ENCODE results near the gene RPTOR.

Gene RPTOR

DNA sequence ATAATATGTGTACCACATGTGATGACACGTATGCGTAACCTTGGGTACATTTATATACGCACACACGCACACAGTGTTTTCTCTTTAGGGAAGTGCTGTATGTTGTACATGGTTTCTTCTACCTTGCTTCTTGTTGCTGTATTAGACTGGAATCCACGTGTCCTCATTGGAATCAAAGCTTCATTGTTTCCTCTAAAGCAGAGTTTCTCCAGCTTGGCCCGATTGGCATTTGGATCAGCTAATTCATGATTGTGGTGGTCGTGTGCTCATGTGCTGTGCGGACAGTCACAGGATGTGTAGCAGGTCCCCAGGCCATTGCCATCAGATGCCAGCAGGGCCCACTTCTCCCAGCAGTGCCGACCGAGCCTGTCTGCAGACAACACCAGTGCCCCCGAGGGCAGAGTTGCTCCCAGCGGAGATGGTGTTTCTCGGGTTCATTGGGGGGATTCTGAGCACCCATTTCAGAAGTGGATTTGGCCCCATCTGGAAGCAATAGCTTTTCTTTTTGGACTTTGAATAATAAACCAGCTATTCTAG, 148.4 kb downstream of the RPTOR start (continued):
- no peak for TF ChIP-seq CSRNP3 (CRISPR knock-in tag; IDR thresholded peaks at IDR 0.05)

GRCh38 chr17:80693511-80693910, 148.9 kb downstream of the RPTOR start:
- no peak for ATAC-seq
- TF ChIP-seq TSHZ2 (CRISPR knock-in tag; IDR thresholded peaks at IDR 0.05) (no peak), ESRRG (CRISPR knock-in tag; IDR thresholded peaks at IDR 0.05) (no peak), ZFP30 (CRISPR knock-in tag; IDR thresholded peaks at IDR 0.05) (no peak), ZNF70 (CRISPR knock-in tag; IDR thresholded peaks at IDR 0.05) (no peak), GLIS3 (CRISPR knock-in tag; IDR thresholded peaks at IDR 0.05) (no peak), ZNF8 (CRISPR knock-in tag; IDR thresholded peaks at IDR 0.05) (no peak), CSRNP3 (CRISPR knock-in tag; IDR thresholded peaks at IDR 0.05) (no peak), TOX (CRISPR knock-in tag; IDR thresholded peaks at IDR 0.05; ENCODE audit: borderline replicate concordance) (no peak), ISL1 (CRISPR knock-in tag; IDR thresholded peaks at IDR 0.05) (no peak)
- TF ChIP-seq, protein P1, sequence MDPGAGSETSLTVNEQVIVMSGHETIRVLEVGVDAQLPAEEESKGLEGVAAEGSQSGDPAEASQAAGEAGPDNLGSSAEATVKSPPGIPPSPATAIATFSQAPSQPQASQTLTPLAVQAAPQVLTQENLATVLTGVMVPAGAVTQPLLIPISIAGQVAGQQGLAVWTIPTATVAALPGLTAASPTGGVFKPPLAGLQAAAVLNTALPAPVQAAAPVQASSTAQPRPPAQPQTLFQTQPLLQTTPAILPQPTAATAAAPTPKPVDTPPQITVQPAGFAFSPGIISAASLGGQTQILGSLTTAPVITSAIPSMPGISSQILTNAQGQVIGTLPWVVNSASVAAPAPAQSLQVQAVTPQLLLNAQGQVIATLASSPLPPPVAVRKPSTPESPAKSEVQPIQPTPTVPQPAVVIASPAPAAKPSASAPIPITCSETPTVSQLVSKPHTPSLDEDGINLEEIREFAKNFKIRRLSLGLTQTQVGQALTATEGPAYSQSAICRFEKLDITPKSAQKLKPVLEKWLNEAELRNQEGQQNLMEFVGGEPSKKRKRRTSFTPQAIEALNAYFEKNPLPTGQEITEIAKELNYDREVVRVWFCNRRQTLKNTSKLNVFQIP (CRISPR knock-in tag; IDR thresholded peaks at IDR 0.05; ENCODE audit: borderline replicate concordance, low read depth), result no peak

GRCh38 chr17:80694085-80694991, 149.7 kb downstream of the RPTOR start:
- TF ChIP-seq OSR1 (CRISPR knock-in tag; IDR thresholded peaks at IDR 0.05), result no peak
- TF ChIP-seq ZFP30 (CRISPR knock-in tag; IDR thresholded peaks at IDR 0.05), result no peak
- TF ChIP-seq ARNTL (CRISPR knock-in tag; IDR thresholded peaks at IDR 0.05; ENCODE audit: borderline replicate concordance, low read depth), result no peak
- no peak for TF ChIP-seq ZNF565 (CRISPR knock-in tag; conservative IDR thresholded peaks at IDR 0.05; ENCODE audit: low read depth)
- no peak for TF ChIP-seq TCF4 (CRISPR knock-in tag; IDR thresholded peaks at IDR 0.05; ENCODE audit: borderline replicate concordance)
- TF ChIP-seq ZFP3 (CRISPR knock-in tag; IDR thresholded peaks at IDR 0.05), result no peak
- TF ChIP-seq, protein P2, sequence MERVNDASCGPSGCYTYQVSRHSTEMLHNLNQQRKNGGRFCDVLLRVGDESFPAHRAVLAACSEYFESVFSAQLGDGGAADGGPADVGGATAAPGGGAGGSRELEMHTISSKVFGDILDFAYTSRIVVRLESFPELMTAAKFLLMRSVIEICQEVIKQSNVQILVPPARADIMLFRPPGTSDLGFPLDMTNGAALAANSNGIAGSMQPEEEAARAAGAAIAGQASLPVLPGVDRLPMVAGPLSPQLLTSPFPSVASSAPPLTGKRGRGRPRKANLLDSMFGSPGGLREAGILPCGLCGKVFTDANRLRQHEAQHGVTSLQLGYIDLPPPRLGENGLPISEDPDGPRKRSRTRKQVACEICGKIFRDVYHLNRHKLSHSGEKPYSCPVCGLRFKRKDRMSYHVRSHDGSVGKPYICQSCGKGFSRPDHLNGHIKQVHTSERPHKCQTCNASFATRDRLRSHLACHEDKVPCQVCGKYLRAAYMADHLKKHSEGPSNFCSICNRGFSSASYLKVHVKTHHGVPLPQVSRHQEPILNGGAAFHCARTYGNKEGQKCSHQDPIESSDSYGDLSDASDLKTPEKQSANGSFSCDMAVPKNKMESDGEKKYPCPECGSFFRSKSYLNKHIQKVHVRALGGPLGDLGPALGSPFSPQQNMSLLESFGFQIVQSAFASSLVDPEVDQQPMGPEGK (CRISPR knock-in tag; IDR thresholded peaks at IDR 0.05; ENCODE audit: borderline replicate concordance), result no peak
- no peak for TF ChIP-seq ISL1 (CRISPR knock-in tag; IDR thresholded peaks at IDR 0.05)
- TF ChIP-seq RARB (CRISPR knock-in tag; IDR thresholded peaks at IDR 0.05), result no peak
- TF ChIP-seq TOX (CRISPR knock-in tag; IDR thresholded peaks at IDR 0.05; ENCODE audit: borderline replicate concordance), result no peak
- TF ChIP-seq BACH2 (CRISPR knock-in tag; IDR thresholded peaks at IDR 0.05; ENCODE audit: borderline replicate concordance), result no peak
- no peak for TF ChIP-seq TSHZ2 (CRISPR knock-in tag; IDR thresholded peaks at IDR 0.05)
- TF ChIP-seq ZNF70 (CRISPR knock-in tag; IDR thresholded peaks at IDR 0.05), result no peak
- TF ChIP-seq ESRRG (CRISPR knock-in tag; IDR thresholded peaks at IDR 0.05), result no peak
- no peak for TF ChIP-seq SNAI2 (CRISPR knock-in tag; IDR thresholded peaks at IDR 0.05)
- no peak for TF ChIP-seq ZC3H10 (CRISPR knock-in tag; IDR thresholded peaks at IDR 0.05)
- TF ChIP-seq CSRNP3 (CRISPR knock-in tag; IDR thresholded peaks at IDR 0.05), result no peak
- ATAC-seq, result no peak

All from SK-N-SH treated with all-trans-retinoic acid at 6 μM for 48 hours (cell line).